ENCODE measurements around the gene RASA3.

Gene RASA3

DNA sequence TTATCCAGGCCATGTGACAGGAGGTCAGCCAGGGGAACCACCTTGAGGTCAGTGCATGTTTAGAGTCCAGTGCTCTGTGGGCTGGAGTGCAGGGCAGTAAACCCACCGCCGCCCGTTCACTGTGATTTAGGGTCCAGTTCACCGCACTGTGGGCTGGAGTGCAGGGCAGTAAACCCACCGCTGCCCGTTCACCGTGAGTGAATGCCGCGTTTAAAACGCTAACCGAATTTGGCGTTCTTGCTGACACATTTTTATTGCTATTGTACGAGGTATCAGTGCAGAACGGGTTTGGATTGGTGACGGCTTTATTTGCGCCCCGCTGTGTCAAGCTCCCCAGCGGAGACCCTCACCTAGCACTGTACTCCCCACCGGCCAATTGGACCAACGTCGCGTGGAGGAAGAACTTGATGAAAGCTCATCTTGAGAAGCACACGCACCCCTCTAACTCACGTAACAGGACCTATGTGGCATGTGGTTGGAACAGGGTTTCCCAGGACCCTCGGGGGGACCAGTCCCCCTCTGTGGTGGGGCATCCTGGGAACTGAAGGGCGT lies 186.5 kb downstream of the RASA3 start:
- DNase-seq: no peak

DNA sequence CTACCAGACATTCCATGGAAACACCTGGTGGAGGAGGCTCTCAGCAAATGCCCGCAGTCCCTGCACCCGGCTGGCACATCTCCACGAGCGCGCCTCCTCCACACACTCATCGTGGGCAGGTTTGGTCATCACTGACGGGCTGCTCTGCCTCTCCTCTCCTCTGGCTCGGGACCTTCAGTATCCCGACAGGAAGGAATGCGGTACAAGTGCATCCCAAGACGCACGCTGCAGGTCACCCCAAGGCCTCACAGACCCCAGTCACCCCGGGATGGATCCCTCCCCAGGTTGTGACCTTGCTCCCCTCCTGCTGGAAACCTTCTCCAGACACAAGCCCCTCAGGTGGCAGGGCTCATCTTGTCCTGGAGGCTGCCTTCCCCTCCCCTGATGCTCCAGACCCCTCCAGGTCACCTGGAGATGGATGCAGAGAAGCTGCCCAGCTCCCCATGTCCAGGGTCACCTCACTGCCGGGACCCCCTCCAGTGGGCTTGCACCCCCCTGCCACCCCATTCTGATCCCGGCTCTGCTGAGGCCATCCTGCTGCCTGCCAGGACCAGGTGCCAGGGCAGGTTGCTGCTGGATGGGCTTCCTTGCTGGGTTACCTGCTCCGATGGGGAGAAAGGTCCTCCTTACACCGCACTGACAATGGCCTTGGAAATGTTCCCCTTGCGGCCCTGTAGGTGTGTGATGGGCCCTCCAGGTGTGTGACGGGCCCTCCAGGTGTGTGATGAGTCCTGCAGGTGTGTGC lies 188.4 kb downstream of the RASA3 start:
- DNase-seq: no peak

DNA sequence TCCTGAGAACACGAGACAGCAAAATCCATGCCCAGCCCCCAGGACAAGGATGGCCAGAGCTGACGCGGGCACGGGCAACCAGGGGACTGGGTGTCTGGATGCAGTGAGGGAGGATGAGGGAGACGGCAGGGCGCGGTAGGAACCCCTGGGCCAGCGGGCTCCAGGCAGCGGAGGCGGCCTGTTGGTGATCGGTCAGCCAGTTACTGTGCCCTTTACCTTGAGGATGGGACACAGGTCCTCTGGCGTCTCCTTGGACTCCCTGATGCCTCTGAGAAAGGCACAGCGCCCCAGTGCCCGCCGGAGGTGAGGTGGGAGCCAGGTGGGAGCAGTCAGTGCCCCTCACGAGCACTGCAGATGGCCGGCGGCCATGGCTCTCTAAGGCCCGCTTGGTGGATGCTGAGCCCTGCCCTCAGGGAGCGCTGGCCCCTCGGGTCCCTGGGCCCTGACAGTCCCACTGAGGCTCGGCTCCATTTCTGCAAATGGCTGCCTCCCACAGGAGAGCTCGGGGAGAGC lies 189.8 kb downstream of the RASA3 start:
- DNase-seq: no peak

DNA sequence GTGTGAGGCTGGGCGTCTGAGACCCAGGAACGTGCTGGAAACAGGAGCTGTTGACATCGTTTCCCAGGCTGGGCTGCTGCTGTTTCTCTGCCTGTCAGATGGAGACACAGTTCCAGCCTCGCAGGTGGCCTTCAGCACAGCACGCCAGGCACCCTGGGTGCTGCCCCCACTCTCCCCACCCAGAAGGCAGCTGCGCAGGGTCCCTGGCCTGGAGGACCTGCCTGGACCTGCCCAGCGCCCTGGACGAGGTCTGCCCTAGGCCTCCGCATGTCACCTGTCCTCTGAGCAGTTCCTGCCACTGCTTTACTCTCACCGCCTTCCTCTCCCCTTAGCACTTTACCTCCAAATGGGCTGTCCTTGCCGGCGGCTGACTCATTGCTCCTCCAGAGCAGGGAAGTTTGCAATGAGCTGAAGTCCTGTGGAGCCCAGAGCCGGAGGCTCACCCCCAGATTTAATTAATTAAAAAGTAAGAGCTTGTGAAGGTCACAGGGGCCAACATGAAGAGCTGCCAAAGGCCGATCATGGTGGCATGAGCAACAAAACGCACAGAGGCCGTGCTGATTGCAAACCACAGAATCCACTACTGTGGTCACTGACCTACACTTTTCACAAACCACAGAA lies 190.7 kb downstream of the RASA3 start:
- no peak for DNase-seq

DNA sequence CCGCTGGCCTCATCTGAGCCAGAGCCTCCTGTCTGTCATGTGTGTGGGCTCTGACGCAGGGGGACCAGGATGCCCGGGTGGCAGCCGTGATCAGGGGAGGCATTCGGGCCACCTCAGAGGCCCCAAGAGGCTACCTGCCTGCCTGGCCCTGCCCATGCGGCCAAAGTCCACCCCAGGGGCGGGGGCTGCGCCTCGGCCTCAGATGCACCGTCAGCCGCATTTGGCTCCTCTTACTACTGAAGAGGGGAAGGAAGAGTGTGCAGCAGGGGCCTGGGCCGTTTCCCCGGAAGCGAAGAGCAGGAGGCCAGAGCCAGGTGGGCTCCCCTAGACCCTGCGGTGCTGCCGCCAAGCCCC lies 192.5 kb downstream of the RASA3 start:
- no peak for DNase-seq

DNA sequence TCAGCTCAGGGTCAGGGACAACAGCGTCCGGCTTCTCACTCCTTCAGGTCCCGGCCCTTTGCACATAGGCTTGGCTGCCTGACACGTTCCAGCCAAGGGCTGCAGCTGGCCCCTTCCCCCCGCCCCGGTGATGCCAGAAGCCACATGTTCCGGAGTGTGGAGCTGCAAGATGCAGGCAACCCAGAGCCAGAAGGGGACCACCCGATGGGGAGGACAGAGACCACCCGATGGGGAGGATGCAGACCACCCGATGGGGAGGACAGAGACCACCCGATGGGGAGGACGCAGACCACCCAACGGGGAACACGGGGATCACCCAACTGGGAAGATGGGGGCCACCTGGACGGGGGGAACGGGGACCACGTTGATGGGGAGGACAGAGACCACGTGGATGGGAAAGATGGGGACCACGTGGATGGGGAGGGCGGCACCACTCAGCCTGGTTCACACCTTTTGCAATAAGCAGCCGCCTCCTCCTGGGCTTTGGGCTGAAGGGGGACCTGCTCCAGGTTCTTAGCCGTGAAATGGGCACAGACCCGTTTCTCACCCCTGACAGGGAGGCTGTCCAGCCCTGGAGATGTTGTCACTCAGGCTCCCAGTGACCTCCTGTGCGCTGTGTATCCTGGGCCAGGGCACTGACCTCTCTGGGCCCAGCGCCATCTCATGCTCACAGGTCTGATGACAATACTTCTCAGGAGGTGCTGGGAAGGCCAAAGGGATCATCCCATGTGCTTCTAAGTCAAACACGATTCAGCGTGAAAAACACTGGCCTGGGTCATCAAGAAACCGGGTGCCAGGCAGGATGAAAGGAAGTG lies 193.1 kb downstream of the RASA3 start:
- no peak for DNase-seq

DNA sequence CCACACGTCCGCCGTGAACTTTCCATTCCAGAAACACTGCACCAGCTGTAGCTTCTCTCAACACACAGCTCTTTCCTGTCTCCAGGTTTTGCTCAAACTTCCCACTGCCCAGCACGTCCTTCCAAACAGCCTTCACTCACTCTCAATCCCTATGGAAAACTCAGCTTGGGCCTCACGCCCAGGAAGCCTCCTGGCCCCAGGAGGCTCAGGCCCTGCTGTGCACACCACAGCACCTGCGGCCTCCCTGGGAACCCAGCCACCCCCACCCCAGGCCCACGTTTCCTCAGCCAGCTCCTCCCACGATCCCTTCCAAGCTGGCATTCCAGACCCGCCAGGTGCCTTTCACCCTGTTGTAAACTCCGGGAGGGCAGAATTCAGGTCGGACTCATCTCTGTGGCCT lies 193.7 kb downstream of the RASA3 start:
- no peak for DNase-seq

DNA sequence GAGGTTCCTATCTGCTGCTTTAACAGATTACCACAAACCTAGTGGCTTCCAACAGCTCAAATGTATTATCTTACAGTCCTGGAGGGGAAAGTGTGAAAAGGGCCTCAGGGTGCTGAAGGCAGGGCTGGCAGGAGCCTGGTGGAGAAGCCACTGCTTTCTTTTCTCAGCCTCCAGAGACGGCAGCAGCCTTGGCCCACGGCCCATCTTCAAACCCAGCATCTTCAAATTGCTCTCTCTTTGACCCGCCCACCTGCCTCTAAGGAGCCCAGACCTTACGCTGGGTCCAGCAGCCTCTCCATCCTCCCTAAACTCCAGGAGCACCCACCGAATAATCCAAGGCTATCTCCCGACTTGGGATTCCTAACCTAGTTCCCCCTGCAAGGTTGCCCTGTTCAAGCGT lies 194.2 kb downstream of the RASA3 start:
- no peak for DNase-seq

DNA sequence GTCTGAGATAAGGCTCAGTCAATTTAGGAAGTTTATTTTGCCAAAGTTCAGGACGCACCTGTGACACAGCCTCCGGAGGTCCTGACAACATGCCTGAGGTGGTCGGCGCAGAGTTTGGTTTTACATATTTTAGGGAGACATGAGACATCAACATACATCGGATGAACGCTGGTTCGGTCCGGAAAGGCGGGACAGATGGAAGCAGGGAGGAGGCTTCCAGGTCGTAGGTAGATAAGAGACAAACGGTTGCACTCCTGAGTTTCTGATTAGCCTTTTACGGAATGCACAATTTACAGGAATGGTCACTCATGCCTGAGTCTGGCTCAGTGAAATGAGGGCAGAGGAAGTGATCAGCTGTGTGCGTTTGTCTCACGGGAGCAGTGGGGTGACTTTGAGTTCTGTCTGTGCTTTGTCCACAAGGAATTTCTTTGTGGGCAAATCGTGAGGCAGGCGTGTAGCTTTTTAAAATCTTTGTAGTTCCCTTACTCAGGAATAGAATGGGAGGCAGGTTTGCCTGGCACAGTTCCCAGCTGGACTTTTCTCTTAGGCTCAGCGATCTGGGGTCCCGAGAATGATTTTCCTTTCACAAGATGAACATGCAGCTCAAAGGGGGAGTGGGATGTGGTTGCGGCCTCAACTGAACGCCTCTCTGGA lies 194.8 kb downstream of the RASA3 start:
- no peak for DNase-seq

DNA sequence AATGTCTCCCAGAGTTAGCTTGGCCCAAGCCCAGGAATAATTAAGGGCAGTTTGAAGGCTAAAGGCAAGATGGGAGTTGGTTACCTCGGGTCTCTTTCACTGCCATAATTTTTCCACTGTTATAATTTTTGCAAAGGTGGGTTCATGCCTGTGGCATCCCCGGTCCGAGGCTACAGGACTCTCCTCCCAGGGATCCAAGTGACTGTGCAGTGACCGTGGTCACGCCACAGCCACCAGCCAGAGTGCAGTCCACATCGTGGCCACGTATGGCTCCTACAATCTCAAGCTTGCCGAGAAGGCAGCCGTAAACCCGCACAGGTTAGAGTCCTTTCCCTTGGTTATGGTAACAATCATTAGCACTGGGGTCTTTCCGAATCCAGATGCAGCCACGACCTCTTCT lies 195.3 kb downstream of the RASA3 start:
- no peak for DNase-seq

DNA sequence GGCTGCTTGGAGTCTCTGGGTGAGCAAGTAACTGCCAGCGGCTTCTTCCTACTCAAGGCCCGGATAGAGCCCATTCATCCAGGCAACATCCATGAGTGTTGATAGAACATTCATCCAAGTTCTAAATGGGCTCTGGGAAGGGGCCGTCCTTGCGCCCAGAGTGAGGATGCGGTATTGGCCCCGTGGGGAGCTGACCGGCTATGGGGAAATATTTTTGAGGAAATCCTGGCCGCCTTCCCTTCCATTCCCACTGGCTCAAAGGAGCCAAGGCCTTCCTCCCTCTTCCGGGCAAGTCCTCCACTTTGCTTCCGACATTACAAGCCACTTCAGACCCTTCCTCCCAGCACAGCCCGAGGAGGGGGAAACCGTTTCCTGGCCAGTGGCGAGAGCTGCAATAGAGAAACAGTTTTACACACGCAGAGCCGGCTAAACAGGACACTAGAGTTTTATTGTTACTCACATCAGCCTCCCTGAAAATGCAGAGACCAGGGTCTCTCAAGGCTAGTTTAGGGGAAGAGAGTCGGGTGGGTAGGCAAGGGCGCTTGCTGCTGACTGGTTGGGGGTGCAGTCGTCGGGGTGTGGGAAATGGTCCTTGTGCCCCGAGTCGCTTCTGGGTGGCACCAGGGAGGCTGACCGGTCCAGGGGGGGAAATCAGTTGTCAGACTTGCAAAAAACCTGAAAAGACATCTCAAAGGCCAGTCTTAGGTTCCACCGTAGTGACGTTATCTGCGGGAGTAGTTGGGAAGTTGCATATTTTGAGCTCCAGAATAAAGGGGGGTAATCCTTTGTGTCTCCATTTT lies 196.1 kb downstream of the RASA3 start:
- no peak for DNase-seq

DNA sequence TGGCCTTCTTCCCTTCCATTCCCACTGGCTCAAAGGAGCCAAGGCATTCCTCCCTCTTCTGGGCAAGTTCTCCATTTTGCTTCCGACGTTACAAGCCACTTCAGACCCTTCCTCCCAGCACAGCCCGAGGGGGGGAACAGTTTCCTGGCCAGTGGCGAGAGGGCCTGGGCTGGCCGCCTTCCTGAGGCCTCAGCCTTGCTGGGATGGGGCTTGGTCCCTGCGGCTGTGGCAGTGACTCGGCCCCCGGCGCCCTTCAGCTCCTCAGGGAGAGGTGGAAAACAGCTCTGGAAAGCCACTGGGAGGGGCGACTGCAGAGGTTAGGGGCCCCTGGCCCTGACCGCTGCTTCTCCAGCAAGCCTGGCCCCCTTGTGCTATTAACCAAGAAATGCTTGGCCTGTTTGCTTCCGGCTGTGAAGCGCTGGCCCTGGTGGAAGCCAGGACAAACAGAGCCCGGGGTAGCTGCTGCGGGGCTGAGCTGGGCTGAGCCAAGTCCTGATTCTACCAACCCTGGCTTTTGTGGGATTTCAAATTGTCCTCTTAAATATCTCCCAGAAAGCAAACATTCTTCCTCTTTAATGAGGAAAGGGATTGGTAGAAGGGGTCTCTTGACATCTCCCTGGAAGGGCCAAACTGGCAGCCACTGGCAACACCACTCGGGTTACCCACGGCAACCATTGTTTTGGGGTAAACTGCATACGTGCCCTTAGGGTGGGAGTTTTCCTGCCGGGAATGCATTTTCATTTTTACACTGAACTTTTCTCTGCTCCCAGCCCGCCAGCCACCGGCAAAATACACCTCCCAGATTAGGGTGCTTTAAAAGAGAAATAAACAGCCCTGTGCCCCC lies 197.2 kb downstream of the RASA3 start:
- DNase-seq: no peak

DNA sequence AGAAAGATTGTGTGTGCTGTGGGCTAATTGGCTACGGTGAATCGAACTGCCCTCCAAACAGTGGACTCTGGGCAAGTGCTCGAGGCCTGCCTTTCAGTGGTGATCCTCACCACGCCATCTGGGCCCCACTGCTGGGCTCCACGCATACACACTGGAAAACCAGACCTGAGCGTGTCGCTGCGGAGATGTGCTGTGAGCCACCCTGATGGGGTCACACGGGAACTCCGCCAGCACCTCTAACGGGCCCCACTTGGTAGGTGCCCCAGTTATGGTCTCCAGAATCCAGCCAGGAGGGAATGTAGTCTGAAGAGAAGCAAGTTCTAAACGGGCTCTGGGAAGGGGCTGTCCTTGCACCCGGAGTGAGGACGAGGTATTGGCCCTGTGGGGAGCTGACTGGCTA lies 197.8 kb downstream of the RASA3 start:
- DNase-seq: no peak

DNA sequence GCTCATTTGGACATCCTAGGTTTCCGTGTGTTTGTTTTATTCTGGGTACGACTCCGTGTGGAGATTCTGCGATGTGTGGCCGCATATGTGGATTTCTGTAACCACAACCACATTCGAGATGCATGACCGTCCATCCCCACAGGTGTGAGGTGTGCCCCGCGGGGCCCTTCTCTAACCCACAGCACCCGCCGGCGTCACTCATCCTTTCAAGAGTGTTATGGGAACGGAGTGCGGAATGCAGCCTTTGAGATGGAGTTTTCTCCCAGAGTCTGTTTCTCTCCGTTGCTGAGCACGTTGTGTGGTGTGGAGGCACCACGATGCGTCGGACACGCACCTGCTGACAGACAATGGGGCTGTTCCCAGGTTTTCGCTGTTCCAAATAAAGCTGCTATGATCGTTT lies 198.5 kb downstream of the RASA3 start:
- DNase-seq: no peak

DNA sequence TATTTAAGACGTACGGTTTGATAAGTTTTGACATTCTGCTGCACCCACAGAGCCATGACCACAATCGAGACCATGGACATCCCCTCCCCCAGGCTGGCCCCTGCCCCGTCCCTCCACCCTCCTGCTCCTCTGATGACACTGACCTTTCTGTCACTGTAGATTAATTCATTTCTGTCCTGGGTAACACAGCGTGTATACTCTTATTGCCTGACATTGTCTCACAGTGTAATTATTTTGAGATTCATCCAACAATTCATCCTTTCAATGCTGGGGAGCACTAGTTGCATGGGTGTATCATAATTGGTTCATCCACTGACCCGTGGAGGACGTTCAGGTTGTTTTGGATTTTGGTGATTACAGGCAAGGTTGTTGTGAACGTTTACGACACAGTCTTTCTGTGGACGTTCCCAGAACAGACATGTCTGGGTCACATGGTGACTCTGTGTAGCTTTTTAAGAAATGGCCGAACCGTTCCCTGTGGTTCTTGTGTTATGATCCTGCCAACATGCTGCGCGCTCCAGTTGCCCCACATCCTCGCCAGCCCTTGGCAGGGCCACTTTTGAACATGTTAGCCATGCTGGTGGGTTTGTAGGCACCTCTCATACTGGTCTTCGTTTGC lies 200.5 kb downstream of the RASA3 start:
- no peak for DNase-seq

DNA sequence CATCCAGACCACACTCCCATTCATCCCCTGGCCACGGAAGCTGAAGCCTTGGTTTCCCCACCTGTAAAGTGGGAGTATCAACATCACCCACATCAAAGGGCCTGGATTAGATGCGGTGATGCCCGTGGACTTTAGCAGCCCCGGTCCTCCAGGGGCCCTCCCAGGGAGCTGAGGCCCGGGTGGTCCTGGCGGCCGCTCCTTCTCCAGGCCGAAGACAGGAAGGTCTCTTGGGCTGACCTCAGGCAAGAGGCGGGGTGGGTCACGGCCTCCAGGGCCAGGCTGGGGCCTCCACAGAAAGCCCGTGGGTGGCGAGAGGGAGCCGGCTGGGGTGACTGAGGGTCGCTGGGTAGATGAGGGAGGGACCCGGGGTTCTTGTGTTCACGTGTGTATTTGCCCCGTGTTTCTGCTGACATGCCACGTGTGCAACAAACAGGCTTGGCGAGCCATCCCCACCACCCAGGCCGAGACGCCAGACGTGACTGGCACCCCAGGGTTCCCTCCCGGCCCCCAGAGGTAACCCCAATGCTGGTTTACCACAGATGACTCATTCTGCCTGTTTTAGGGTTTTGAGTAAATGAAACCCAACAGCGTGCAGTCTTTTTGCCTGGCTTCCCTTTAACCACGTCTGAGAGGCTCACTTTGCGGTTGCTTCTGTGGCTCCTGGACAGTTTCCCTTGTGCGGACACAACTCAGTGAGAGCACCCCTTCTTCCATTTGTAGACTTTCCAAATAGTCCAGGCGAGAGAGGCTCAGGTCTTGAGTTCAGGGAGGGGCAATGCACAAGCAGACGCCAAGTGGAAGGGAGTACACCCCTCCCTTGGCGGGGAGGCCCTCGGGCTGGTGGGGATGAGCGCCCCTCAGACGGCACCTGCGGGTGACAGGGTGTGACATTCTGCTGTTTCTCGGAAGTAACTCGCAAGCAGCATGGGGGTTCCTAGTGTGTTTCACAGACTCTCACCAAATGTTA lies 201.5 kb downstream of the RASA3 start:
- DNase-seq: peak; percentile 37

DNA sequence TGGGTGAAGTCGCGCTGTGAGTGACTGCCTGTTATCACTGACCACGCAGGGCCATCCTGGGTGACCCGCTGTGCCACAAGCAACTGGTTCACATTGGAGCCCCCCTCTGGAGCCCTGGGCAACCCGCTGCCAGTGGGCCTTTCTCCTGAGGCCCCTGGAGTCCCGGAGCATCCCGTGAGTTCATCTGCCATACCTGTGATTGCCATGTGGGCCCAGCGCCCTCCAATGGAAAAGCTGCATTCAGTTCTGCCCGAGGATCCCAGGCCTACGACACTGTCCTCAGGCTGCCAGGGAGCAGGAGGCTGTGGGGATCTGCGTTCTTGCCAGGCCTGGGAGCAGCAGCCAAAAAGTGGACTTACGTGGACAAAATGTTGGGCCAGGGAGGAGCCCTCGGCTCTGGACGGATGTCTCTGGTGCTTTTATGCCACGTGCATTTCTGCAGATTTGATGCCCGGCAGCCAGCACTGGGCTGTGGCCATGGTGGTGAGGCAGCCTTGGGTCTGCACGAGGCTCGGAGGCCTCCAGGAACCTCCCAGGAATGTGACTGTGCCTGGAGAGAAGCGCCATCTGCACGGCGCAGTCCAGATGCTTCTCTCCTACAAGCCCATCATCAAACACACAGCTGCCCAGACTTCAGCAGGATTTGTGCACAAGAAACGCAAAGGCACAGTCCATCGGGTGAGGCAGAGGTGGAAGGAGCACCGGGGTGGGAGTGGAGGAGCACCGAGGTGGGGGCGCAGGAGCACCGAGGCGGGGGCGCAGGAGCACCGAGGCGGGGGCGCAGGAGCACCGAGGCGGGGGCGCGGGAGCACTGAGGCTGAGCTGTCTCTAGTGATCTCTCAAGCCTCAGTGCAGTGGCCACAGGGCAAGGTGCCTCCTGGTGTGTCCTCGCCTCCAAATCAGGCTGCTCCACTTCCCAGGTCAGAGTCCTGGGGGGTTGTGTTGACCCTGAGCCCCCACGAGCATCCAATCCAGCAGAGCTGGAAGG lies 202.5 kb downstream of the RASA3 start:
- DNase-seq: no peak
